Adipose tissue (tissue), 3 donors: ENCODE results near the gene ARID1B. TPM values are rescaled to one million over a fixed set of nuclear protein-coding genes. Genes with fewer than 3 reads are reported as not detected.

Experiments used
- H3K27ac ChIP-seq: one replicate; pipeline ENCODE4 v1.5.1; 2013; ENCODE audit warnings: low read depth, low read length
- WGBS, 3 donors: extraction: QIAGEN DNeasy Blood & Tissue Kit; methylation state at CpG; one replicate each; pipeline ENCODE4 v1.1.7; 2013; 5-methylcytosine and 5-hydroxymethylcytosine counted together
- polyA plus RNA-seq, 3 donors: library from polyadenylated mRNA; stranded (reverse); fragments of 200-250 nt; gene quantifications; one replicate each; pipeline ENCODE4 v1.2.3, GENCODE V29; 2013
- donor health status: healthy with polysubstance abuse.
- donor health status: Bipolar disorder and iron deficiency.
- donor health status: healthy.

ARID1B gene
- polyA plus RNA-seq, 3 donors = 14.0 to 29.2 (median 21.9) TPM

DNA sequence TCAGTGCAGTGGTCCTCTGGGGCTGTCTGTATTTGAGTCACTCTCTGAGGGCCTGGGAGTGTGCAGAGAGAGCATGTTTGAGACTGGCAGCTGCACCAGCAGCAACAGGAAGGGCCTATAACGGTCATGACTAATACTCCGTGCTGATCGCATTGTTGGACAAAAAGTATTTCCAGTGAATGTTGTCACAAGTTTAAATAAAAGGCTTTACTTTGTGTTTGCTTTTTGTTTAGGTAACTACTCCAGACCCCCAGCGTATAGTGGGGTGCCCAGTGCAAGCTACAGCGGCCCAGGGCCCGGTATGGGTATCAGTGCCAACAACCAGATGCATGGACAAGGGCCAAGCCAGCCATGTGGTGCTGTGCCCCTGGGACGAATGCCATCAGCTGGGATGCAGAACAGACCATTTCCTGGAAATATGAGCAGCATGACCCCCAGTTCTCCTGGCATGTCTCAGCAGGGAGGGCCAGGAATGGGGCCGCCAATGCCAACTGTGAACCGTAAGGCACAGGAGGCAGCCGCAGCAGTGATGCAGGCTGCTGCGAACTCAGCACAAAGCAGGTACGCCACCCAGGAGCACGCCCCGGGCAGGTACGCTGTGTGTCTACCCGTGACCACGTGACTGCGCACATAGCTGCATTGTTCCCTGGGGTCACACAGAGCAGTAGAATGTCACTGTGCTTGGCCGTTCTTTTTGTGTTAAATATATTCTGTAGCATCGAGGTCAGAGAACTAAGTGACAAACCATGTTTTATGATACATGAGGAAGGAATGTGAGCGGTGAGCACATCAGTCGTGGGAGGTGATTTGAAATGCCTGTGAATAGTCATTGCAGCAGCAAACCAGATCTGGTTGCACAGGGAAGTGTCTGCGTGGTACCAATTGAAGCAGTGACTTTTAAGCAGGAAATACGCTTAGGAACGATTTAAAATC, 371.5 kb downstream of the ARID1B start:
- WGBS, 3 donors = 75 to 79% (median 75%) methylated on average over 25 of the region's 25 CpGs
- H3K27ac ChIP-seq = peak overlapping the region; percentile 17

DNA sequence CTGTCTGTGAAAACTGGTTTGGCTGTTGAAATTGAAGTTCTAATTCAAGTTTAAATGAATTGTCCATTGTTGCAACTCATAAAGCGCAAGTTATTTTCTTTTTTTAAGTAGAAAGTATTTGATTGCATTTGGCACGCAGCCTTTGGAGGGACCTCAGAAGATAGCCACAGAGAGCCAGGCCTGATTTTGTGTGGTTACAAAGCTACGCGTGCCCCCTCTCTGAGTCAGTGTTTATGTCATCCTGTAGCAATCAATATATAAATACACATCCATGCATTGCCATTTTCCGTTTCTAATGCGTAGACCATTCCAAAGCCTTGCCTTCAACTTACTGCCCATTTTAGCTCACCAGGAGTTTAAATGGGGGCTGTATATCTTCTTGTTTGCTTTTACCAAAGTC, 372.9 kb downstream of the ARID1B start:
- no peak overlapping the region for H3K27ac ChIP-seq
- 96 to 97% (median 96%) methylated on average over 6 of the region's 6 CpGs for WGBS, 3 donors

DNA sequence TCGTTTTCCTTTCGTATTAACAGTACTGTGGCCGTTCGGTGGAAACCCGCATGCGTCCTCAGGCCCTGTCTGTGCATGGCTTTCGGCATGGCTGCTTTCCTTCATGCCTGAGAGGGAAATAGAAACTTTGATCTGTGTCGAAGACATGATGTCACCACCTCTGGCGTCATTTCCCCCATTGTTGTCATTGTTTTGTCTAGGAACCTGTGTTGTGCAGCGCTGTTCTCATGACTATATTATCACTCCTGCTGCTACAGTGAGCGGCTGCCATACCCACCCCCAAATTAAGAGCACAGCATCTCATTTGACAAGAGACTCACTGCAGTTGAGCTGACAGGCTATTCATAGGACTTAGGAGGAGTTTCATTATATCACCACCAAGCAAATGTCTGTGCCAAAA, 373.9 kb downstream of the ARID1B start:
- H3K27ac ChIP-seq = no peak overlapping the region
- WGBS, 3 donors = 88 to 97% (median 90%) methylated on average over 11 of the region's 11 CpGs

DNA sequence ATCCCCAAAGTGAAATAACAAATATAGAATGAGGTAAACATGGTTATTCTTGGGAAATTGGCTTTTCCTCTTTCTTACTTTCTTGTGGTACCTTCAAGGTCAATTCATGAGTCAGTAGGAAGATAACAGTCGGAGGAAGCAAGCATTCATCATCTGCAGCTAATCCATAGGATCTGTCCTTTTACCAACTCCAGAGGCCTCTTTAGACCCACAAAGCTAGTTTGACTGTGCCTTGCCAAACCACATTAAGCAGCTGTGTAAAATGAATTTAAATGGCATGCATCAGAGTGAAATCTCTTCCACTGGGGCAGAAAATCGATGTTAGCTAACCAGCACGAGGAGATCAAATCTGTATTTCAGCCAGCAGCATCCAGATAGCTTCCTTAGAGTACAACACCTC, 374.8 kb downstream of the ARID1B start:
- 54 to 78% (median 76%) methylated on average over 3 of the region's 3 CpGs for WGBS, 3 donors
- no peak overlapping the region for H3K27ac ChIP-seq

DNA sequence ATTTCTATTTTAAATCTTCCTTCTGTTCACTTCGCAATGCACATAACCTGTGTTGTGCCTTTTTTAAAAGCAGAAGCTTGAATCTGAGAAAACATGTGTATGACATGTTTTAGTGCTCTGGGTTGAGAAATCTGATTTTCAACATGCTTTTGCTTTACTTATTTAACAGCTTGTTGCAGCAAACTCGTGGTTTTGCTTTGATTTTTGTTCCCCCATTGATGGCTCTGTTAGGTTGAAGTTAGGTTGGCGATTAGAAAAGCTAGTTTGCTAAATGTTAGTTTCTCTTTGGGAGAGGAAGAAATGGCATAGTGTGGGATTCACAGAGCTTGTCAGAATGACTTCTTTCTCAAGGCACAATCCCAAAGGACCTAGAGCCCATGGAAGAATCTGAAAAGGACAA, 375.4 kb downstream of the ARID1B start:
- WGBS, 3 donors = 67 to 81% (median 69%) methylated on average over 3 of the region's 3 CpGs
- H3K27ac ChIP-seq = no peak overlapping the region

DNA sequence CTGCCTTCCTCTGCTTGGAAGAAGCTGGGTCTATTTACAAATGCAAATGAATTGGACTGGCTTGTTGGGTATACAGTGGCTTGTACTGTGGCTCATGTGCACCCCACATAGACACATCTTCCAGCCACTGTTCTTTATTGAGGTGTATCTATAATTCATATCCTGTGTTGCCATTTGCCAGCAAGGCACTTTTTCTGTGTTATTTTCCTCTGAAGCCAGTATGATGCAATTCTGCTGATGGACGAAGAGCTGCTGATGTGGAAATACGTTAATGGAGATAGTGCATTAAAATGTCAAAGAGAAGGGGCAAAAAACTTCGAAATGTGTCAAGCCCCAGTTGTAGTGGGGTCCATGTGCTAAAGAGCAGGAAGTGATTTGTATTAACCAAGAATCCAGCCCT, 378.6 kb downstream of the ARID1B start:
- 48 to 87% (median 70%) methylated on average over 3 of the region's 3 CpGs for WGBS, 3 donors
- H3K27ac ChIP-seq = no peak overlapping the region

DNA sequence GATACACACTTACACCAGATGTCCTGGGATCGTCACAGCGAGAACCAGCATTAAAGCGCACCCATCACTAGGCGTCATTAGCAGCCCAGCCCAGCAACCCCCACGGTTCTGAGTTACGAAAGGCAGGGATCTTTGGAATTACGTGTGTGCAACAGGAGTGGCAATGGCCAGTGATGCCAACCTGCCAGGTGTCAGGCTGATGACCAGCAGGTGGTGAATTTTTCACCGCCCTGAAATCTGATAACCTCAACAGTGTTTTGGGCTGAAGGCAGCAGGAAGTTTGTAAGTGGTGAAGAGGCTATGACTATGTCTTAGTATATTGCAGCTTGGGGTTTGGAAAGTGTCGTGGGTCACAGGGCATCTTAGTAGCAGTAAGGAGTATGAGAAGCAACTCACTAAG, 380.1 kb downstream of the ARID1B start:
- H3K27ac ChIP-seq = no peak overlapping the region
- 87 to 97% (median 94%) methylated on average over 9 of the region's 9 CpGs for WGBS, 3 donors

DNA sequence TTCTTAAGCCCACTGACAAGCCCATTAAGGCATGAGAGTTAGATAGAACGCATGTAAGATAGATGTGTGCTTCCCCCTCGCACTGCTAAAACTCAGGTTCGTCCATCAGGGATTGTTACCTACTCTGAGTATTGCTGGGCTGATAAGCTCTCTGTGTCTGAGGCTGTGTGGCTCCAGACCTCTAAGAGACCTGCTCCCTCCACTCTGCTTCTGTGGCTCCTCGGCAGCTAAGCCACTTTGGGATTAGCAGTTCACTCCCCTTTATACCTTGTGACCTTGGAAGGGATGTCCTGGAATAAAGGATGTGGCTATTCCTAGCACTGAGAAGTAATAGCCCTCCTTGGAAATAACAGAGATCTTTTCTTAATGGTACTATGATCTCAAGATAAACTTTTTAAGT, 381.3 kb downstream of the ARID1B start:
- whole genome bisulfite sequencing, 3 donors = 90% methylated on average over 4 of the region's 4 CpGs
- H3K27ac ChIP-seq = no peak overlapping the region

DNA sequence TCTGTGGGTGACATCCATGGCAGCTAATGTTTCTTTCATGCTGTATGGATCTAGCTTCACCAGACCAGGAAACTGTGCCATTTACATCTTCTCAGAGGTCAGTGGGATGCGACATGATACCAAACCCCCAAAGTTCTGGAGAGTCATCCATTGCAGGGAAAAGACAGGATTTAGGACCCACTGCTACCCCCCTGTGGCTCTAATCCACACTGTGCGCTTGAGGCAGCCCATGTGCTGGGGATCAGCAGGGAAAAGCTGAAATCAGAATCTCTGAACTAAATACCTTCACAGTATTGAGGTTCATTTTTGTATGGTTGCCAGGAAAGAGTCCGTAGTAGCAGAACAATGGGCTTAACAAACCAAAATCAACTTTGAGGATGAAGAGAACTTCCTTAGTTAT, 381.7 kb downstream of the ARID1B start:
- 83 to 93% (median 87%) methylated on average over 3 of the region's 3 CpGs for WGBS, 3 donors
- H3K27ac ChIP-seq = no peak overlapping the region

DNA sequence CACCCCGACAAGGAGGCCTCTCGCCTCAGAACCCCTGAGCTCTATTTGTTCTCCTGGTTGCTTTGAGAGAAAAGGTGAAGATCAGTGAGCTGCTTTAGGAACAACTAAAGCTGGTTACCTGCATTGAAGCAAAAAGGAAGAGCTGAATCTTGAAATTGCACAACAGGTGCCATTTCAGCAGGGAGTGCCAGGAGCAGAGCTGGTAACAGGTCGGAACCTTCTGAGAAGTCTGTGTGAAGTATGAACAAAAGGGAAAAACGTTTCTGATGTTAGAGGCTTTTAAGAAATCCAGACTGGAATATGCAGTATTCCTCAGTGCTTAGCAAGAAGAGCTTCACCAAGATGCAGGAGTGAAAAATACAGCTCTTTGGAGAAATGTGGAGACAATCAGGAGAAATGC, 382.2 kb downstream of the ARID1B start:
- no peak overlapping the region for H3K27ac ChIP-seq
- 77 to 87% (median 82%) methylated on average over 4 of the region's 4 CpGs for WGBS, 3 donors

DNA sequence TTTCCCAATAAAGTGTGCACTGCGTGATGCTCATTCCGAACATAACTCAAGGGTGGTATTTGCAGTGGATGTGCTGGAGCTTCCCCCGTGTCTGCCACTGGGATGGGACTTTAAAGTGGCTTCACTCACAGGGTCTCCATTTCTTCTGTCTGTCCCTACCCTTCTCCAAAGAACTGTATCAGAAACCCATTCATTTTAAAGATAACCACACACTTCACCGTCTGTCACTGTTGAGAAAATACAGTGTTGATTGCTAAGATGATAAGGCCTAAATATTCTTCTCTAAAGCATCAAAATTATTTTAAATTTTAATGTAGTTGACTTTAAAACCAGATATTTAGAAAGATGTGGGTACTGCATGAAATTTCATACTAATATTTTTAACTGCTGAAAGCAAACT, 384.7 kb downstream of the ARID1B start:
- no peak overlapping the region for H3K27ac ChIP-seq
- 88 to 93% (median 89%) methylated on average over 4 of the region's 4 CpGs for WGBS, 3 donors

DNA sequence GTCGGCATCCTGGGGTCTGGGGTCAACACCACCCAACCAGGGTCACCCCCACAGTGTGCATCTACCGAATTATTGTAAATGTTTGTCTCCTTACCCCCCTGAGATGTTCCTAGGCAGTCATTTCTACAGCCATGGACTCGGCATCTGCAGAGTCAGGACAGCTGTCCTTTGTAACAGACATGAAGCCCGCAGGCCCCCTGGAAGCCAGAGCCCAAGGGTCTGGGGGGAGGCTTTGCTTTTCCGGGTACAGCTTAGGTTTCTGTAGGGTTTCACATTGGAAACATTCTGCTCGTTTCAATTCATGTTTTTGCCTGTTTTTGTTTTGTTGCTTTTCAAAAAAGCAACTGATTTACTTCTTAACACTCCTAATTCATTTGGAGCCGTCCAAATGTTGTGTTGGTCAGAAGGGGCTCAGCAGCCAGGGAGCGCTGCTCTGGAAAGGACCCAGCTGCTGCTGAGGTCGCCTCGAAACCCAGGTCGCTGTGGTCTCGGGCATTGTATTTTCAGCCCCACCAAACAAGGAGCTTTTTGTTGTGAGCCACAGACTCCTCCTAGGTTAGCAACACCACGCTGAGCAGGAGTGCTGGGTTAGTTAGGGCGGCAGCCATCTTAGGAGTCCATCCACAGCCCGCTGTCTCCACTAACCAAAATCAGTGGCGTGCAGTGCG, 385.7 kb downstream of the ARID1B start:
- no peak overlapping the region for H3K27ac ChIP-seq

DNA sequence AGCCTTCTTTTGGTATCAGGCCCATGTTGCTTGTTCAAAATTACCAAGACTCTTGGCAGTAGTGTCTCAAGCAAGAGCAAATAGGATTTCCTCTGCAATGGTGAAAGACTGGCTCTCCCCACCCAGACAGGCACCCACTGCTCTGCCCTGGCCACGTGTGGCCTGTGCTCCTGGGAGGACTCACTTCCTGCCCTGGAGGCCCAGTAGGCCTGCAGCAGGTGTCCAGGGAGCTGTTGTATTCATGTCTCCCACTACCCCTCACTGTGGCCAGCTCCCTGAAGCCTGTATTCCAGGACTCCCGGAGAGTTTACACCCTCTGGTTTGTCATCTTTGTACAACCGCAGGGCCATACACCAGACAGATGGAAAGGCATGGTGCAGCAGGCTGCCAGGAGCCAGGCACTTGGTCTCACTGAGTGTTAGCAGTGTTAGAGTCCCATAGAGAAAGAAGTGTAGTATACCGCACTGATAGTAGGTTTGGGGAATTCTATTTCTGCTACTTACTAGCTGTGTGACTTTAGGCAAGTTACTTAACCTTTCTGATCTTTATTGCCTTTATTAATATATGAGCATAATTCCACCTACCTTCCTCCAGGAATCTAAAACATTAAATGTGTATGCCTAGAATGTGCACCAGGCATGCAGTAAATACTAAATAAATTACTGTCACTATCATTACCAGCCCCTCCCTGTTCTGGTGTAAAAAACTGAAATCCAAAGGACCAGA, 386.4 kb downstream of the ARID1B start:
- no peak overlapping the region for H3K27ac ChIP-seq

More for the DNA sequence above, 385.7 kb downstream of the ARID1B start:
- WGBS, 3 donors = 91 to 93% (median 92%) methylated on average over 17 of the region's 17 CpGs

DNA sequence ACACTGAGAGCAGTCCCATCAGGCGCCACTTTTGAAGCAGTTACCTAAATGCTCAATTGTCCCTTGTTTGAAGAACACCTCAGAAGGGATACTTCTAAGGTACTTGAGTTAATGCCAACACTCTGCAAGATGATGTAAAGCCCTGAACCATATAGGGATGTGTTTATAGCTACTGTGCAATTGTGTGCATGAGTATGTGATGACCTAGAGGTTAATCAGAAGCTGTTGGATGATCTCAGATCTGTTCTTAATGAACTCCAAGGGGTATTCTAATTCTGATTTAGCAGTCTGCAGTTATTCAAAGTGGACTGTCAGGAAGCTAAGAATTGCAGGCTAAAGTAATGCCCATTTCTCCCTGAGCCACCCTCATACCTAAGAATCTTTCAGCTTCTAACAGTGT, 387.8 kb downstream of the ARID1B start:
- H3K27ac ChIP-seq = no peak overlapping the region
- WGBS, 3 donors = 90 to 97% (median 96%) methylated on average over 1 of the region's 1 CpG

More for the DNA sequence above, 386.4 kb downstream of the ARID1B start:
- WGBS, 3 donors = 79 to 87% (median 79%) methylated on average over 4 of the region's 4 CpGs

DNA sequence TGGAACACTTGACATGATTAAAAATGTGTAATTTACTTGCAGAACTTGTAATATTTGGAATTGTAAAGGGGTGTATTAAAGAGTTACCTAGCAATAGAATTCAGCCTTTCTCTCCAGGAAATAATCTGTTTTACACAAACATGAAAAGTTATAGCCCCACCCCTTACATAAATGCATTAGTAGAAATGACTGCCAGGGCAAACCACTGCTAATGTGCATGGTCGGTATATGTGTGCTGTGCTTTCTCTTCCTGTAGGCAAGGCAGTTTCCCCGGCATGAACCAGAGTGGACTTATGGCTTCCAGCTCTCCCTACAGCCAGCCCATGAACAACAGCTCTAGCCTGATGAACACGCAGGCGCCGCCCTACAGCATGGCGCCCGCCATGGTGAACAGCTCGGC, 389.6 kb downstream of the ARID1B start:
- H3K27ac ChIP-seq = no peak overlapping the region
- 91 to 96% (median 93%) methylated on average over 8 of the region's 8 CpGs for WGBS, 3 donors

DNA sequence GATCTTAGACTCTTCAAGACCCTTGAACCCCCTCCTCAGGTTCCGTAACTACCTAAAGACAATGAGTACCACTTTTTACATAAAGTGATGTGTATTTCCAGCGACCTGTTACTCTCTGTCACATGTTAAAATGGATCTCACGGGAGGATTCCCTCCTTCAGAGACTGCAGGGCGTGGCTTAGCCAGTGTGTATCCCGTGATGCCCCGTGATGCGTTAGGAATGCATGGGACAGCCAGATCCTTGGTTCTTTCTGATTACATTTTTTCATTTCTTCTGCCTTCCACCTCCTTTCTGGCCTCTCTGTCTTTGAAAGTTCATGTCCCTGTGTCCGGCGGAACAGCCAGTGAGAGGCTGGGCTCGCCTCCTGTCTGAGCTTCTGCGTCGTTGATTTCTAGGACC, 390.7 kb downstream of the ARID1B start:
- 93 to 96% (median 94%) methylated on average over 12 of the region's 12 CpGs for WGBS, 3 donors
- H3K27ac ChIP-seq = no peak overlapping the region

DNA sequence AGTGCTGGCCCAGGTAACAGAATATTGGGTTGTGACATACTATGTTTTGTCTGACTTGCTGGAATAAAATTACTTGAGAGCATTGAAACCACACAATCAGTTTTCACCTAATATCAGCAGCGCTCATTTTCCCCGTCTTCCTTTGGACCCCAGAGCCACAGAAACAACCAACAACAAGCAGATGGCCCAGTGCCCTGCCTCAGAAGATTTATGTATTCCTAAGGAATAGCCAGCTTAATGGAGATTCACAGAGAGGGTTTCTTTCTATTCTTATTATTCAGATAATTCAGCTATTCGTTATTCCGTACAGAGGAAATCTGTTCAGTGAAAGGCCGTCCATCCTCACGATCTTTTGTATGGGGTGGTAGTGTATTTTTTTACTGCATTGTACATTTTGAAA, 391.3 kb downstream of the ARID1B start:
- no peak overlapping the region for H3K27ac ChIP-seq
- 95 to 98% (median 96%) methylated on average over 6 of the region's 6 CpGs for WGBS, 3 donors

DNA sequence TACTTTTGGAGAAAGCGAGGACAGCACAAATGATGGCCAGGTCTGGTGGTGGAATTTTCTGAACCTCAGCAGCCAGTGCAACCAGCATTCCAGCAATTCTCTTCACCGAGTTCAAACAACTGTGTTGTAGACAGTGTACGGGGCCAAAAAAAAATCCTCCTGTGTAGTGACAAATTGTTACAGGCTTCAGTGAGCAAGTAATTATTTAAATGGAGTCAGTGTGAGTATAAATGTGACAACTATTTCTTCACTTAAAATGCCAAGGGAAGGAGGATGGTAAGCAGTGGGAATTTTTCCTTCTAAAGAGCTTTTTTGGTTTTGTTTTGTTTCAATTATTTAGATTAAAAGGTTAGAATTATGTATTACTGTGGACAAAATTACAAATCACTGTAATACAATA, 392.0 kb downstream of the ARID1B start:
- 85 to 92% (median 87%) methylated on average over 3 of the region's 3 CpGs for WGBS, 3 donors
- H3K27ac ChIP-seq = no peak overlapping the region

DNA sequence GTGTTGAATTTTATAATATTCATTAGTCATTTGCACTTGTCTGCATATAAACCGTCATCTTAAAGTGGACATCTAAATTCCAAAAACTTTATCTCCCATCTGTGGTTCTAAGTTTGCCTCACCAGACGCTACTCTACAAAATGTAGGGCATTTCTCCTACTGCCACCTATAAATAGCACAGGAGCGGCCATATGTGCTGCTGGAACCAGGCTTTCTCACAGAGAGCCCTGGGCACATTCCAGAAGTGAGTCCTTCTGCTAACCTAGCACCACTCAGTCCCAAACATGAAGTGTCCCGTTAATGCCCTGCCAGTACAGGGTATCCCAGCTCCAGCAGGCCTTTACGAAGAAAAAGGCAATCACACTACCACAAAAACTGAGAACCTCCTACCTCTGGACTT, 392.5 kb downstream of the ARID1B start:
- H3K27ac ChIP-seq = no peak overlapping the region
- 81 to 91% (median 91%) methylated on average over 5 of the region's 5 CpGs for WGBS, 3 donors
